Fibroblast of peridontal ligament (primary cell): ENCODE data around the gene GRXCR2.
A peak's percentile ranks its signal among the peaks of the same experiment; 100 is the strongest.
"Not testable (repeated sequence)": the region's sequence is repeated elsewhere in the genome, so short reads cannot be mapped to it uniquely, and the experiment has no call there.

Experiments
- DNase-seq: peaks from one replicate; pipeline ENCODE4 v3.0.0-alpha.2; 2010; ENCODE audit errors: extremely low read depth

Gene GRXCR2

DNA sequence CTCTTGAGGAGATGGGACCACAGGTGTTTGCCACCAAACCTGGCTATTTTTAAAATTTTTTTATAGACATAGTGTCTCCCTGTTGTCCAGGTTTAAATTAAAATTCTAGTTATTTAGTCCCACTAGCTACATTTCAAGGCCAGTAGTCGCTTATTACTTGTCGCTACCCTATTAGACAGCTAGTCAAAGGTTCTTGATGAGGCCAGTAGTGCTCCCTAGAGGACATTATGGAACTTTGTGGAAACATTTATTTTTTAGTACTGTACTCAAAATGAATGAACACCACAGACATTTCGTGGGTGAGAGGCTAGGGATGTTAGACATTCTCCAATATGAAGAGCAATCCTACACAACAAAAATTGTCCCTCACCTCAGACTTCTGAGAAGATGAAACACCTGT lies 14.4 kb upstream of the GRXCR2 start:
- DNase-seq = no peak

- DNase-seq = no peak
Measured at GRCh38 chr5:145874765-145875164, 2.0 kb upstream of the GRXCR2 start.

DNA sequence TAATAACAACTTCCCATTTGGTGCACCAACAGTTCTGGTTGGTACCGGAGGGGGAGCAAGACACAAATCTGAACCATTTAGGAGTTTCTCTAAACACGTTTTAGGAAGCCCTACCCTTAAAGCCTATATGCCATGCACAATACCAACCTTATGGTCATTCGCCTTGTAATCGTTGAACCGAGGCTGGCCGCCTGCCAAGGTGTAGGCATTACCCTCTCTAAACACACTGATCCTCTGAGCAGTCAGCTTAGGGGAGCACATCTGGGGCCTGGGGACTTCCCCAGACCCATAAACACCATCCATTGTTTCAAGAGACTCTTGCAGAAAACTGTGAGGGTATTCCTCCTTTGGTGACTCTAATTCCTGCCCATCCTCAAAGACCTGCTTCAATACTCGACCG lies 328 bp downstream of the GRXCR2 start:
- DNase-seq = no peak

DNA sequence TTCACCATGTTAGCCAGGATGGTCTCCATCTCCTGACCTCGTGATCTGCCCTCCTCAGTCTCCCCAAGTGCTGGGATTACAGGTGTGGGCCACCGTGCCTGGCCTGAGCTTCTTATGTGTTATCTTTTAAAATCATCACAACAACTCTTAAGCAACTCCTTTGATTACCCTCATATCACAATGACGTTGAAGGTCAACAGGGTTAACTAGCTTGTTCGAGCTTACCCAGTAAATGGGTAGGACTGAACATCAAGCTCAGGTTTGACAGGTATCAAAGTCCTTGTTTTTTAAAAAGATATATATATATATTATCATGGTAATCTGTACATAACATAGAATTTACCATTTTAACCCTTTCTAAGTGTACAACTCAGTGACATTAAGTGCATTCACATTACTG lies 3.1 kb downstream of the GRXCR2 start:
- DNase-seq = no peak

DNA sequence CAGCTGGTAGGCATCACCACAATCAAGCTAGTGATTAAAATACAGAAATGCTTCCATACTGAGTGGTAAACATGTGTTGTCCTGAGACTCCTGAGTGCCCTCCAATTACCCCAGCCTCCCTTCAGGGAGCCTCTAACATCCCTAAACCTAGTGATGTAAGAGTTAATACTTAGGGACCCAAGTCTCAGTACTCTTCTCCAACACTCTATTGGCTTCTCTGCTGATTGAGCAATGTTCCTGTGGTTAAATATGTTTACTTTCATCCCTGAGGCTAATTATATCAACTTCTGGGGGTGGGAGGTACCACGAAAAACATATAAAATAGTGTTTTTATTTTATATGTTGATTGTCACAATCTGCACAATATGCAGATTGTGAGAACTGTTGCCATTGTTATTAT lies 5.0 kb downstream of the GRXCR2 start:
- DNase-seq = peak; percentile 58

DNA sequence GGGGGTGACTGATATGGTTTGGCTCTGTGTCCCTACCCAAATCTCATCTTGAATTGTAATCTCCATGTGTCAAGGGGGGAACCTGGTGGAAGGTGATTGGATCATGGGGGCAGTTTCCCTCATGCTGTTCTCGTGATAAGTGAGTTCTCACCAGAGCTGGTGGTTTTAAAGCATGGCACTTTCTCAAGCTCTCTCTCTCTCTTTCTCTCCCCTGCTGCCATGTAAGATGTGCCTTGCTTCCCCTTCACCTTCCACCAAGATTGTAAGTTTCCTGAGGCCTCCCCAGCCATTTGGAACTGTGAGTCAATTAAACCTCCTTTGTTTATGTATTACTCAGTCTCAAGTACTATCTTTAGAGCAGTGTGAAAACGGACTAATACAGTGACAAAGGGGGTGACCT lies 8.4 kb downstream of the GRXCR2 start:
- DNase-seq = not testable (repeated sequence)

GRCh38 chr5:145863003-145863402 lies 9.8 kb downstream of the GRXCR2 start:
- DNase-seq = no peak

GRCh38 chr5:145859897-145860296 lies 12.9 kb downstream of the GRXCR2 start:
- no peak for DNase-seq

GRCh38 chr5:145859453-145859852 lies 13.4 kb downstream of the GRXCR2 start:
- no peak for DNase-seq

GRCh38 chr5:145858959-145859358 lies 13.9 kb downstream of the GRXCR2 start:
- peak; percentile 14 for DNase-seq

DNA sequence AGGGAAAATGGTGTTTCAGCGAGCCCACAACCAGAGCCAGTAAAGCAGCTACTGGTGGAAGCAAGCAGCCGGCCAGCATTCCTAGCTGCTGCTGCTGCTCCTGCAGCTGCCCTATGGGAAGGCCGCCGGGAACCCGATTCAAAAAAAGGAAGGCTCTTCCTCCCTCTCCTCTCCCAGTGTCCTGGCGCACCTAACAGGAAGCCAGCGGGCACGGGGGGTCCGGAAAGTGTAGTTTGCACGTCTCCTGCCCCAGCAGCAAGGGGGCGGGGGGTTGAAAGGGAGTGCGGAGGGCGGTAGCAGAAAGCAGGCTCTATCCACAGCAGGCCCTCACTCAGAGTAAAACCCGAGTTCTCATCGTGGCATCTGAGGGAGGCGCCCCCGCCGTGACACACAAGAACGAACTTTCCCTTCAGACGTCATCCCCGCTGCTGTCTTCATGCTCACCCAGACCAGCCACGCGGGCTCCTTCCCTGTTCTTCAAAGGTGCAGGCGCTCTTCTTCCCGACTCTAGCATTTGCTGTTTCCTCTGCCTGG lies 16.5 kb downstream of the GRXCR2 start:
- DNase-seq = peak; percentile 60

DNA sequence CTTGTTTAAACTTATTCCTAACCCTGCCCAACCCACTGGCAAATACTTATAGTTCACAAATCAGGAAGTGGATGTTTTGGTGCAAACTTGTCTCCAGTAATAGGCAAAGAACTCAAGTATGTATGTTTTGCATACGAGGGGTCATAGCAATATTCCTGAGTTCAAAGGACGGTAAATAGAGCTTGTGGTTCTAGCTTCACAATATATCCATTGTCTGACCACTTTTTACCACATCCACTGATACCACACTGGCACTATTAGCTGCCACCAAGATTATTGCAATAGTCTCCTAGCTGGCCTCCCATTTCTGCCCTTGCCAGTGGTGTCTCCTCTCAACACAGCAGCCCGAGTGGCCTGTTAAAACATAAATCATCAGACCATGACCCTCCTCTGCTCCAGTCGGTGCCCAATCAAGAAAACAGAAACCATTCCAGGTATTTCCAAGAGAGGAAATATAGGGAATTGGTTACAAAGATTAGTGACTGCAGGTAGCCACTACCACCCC lies 17.0 kb downstream of the GRXCR2 start:
- DNase-seq = no peak

DNA sequence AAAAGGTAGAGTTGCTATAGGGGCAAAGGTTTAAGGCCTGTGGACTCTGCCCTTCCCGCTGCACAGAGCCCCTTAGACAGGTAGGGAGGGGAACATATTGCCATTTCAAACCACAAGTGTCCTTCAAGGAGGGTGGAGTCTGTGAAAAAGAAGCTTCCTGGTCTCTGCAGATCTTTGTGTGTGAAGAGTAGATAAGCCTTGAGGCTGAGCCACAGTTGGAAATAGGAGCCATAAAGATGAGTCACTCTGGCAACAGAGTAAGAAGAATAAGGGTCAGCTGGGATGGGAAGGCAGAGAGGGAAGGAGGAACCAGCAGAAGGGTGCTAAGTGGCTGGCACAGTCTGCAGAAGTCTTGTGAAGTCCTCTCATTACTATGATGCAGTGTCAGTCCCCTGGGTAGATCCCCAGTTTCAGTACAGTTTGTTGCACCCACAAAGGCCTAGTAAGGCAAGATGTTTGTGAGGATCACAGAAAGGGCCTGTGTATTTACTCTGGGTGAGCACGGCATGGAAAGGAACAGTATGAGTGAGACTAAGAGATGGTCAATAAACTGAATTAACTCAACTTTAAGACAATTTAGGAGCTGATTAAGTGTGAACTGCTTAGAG lies 18.1 kb downstream of the GRXCR2 start:
- peak; percentile 77 for DNase-seq

DNA sequence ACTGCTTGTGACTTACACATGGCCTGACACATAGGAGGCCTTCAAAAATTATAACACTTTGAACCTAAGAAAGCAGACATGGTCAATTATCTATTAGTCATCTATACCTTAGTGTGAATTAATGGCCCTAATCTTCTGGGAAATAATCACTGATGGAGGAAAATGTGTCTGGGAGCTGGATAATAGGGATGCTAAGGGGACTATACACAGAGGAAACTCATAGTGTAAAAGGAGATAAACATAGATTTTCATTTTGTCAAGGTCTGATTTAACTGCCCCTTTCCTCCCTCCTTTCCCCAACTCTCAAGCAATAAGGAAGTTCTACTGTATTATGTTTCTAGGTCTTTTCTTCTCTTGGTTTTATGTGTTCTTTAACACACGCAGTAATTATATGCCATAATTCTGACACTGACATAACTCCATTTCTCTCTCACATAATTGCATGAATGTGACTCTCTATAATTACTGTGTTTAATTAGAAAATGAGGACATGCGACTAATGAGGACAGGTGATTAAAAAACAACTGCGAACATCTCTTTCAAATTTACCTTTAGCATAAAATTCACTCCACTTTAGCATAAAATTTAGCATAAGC lies 18.9 kb downstream of the GRXCR2 start:
- no peak for DNase-seq

DNA sequence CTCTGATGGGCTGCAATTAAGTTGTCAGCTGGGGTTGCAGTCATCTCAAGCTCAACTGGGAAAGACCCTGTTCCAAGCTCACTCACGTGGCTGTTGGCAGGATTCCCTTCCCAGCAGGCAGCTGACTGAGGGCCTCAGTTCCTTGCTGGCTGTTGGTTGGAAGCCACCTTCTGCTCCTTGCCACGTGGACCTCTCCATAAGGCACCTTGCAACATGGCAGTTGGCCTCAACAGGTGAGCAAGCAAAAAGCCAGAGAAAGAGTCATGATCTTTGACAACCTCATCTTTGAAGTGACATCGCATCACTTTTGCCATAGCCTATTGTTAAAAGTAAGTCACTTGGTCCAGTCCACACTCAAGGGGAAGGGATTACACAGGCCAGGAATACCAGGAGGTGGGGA lies 19.8 kb downstream of the GRXCR2 start:
- no peak for DNase-seq

DNA sequence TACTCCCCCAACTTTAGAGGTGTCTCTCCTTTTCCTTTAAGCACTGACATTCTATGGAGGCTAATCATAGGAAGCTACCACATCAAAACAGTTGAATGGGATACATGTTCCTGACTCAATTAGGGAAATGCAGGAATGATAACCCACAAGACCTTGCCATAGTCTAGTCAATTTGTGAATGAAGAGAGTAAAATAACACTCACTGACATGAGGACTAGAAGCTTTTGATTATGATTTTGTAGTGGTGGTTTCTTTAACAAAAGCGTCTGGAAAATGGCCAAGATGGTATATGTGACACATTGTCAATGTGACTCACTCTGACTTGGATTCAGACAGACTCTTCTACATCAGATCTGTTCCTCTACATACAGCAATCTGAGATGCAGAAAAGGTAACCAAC lies 24.0 kb downstream of the GRXCR2 start:
- DNase-seq = peak; percentile 41

DNA sequence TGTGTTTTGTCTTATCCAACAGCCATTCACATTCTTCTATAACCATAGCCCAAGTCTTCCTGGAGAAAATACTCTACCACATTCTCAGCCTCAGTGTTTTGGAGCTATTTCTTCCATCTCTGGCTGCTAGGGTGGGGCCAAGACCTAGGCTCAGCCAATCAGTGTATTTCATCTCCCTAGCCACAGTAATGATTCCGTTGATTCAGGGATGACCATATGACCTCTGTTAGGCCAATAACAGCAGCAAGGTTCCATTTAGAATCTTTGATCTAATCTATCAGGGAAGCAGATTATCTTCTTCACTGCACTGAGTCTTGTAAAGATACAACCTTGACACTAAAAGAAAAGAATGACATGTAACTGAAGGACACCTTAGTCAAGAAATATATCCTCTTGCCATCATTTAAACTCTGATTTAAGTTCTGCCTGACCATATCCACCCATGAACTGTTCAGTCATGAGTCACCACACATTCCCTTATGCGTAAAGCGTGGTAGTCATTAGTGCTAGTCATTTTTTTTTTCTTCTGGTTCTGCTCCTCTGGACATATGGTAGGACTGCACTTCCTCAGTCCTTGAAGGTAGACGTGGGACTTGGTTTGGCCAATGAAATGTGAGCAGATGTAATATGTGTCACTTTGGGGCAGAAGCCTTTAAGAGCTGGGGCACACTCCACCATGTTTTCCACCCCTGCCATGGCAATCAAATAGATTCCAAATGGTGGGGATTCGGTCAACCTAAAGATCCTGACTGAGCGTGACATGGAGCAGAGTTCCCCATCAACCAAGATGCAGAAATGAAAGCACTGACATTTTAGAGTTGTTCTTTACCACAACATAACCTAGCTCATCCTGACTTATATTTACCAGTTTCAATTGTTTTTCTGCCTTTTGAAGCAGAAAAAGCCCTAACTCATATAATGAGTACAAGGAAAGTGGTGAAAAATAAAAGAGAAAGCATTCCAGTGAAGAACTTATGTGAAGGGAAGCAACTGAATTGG lies 25.0 kb downstream of the GRXCR2 start:
- DNase-seq = peak; percentile 86

GRCh38 chr5:145846081-145846480 lies 26.7 kb downstream of the GRXCR2 start:
- no peak for DNase-seq

DNA sequence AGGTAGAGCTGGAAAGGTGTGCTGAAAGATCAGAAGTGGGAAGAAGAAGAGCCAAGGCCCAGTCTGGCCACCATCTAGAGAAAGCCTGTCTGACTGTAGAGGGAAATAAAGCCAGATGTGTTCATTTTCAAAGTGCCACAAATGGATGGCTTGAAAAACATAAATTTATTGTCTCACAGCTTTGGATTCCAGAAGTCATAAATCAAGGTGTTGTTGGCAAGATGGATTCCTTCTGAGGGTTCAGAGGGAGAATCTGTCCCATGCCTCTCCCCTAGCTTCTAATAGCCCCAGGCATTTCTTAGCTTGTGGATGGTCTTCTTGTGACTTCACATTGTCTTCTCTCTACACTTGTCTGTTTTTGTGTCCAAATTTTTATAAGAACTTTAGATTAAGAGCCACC lies 31.5 kb downstream of the GRXCR2 start:
- no peak for DNase-seq

DNA sequence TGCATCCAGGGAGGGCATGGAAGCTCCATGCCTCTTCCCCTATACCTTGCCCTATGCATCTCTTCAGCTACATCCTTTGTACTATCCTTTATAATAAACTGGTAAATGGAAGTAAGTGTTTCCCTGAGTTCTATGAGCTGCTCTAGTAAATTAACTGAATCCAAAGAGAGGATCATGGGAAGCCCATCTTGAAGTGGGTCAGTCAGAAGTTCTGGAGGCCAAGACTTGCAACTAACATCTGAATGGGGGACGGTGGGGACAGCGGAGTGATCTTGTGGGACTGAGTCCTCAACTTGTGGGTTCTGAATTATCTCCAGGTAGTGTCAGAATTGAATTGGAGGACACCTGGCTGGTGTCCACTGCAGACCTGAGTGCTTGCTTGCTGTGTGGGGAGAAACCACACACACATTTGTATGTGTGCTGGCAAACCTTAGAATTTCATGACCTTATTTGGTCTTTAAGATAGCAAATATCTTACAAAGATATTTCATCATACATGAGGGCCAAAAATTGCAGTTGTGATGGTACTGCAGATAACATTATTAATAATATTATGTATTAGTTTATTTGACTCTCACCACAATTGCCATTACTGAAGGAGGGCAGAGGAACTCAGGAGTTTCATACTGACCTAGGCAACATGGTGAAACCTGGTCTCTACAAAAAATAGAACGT lies 32.2 kb downstream of the GRXCR2 start:
- no peak for DNase-seq

DNA sequence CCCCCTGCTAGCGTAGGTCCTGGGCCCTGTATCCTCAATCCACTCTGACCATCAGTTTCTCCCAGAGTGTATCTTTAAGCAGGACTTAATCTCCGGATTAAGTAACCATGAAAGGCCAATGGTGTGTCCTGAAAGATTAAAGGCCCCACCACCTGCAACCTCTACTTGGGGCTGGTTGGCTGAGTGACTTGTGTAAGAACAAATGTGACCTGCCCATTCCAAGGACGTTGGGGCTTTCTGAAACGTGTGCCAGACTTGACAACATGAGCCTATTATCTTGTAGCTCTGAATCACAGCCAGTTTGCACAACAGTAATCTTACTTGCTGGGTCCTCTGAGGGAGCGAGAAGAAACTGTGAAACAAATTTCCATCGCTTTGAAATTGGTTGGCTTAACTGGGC lies 34.5 kb downstream of the GRXCR2 start:
- DNase-seq = no peak

- DNase-seq = not testable (repeated sequence)
Measured at GRCh38 chr5:145836241-145836640, 36.6 kb downstream of the GRXCR2 start.
